ENCODE data around the gene CALHM1. TPM values are rescaled to one million over a fixed set of nuclear protein-coding genes. Genes with fewer than 3 reads are reported as not detected.

CALHM1 gene
- total RNA-seq, 1 donor from 2014 or later, result not detected

DNA sequence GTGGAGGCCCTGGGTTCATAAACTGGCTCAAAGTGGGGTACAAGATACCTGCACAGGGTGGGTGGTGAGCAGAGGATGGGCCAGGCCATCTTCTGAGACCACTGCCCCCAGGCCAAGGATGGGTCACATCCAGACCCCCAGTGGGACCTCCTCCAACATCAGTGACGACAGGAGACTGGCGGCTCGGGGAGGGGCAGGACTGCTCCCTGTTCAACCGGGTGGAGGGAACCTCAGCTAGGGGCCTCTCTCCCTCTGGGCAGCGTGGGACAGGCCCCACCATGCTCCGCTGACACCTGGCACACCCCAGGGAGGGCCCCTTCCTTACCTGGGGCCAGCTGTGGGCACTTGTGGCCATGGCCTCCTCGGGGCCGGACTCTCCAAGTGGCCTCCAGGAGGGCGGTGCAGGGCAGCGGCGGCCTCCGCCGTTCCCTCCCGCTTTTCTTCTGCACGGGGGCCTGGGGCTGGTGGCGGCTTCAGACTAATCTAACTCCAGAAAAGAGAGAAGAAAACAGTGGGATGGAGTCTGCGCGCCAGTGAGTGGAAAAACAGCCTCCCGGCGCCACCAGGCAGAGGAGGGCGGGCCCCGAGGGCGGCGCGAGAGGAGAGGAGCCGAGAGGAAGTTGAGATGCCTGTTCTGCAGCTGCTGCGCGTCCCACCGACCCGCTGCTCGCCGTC, 6.7 kb downstream of the CALHM1 start, which contains the start of gene CALHM2:
Gene CALHM2, minus strand, starts transcription at position 540 of the 675 bp plus-strand sequence. CDS start 2,429 bp downstream, outside the sequence.
- DNase-seq (ENCODE audit: low spot score in 2 of 2), result peak in 1 of 2 donors; percentile 84
- no peaks in the 10 kb centered on the region for H3K27me3 ChIP-seq
- intact Hi-C loops (cut with DNase I), result loop anchor here (1.0 kb wide), 1 partner anchor 30 kb away; no protein-coding TSS in a partner anchor
- no peaks in the 10 kb centered on the region for H3K9me3 ChIP-seq
- H3K4me3 ChIP-seq, result peak within 1 kb of the TSS; percentile 75 to 76
- peaks cover 27 to 39% of the 10 kb centered on the region in 2 donors for H3K4me1 ChIP-seq
- H3K36me3 ChIP-seq, result peaks cover 20 to 28% of the 10 kb centered on the region in 2 donors
- peak within 1 kb of the TSS; percentile 90 to 95 for H3K27ac ChIP-seq
- TF ChIP-seq, protein P1, sequence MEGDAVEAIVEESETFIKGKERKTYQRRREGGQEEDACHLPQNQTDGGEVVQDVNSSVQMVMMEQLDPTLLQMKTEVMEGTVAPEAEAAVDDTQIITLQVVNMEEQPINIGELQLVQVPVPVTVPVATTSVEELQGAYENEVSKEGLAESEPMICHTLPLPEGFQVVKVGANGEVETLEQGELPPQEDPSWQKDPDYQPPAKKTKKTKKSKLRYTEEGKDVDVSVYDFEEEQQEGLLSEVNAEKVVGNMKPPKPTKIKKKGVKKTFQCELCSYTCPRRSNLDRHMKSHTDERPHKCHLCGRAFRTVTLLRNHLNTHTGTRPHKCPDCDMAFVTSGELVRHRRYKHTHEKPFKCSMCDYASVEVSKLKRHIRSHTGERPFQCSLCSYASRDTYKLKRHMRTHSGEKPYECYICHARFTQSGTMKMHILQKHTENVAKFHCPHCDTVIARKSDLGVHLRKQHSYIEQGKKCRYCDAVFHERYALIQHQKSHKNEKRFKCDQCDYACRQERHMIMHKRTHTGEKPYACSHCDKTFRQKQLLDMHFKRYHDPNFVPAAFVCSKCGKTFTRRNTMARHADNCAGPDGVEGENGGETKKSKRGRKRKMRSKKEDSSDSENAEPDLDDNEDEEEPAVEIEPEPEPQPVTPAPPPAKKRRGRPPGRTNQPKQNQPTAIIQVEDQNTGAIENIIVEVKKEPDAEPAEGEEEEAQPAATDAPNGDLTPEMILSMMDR (IDR thresholded peaks at IDR 0.05), result no peak

DNA sequence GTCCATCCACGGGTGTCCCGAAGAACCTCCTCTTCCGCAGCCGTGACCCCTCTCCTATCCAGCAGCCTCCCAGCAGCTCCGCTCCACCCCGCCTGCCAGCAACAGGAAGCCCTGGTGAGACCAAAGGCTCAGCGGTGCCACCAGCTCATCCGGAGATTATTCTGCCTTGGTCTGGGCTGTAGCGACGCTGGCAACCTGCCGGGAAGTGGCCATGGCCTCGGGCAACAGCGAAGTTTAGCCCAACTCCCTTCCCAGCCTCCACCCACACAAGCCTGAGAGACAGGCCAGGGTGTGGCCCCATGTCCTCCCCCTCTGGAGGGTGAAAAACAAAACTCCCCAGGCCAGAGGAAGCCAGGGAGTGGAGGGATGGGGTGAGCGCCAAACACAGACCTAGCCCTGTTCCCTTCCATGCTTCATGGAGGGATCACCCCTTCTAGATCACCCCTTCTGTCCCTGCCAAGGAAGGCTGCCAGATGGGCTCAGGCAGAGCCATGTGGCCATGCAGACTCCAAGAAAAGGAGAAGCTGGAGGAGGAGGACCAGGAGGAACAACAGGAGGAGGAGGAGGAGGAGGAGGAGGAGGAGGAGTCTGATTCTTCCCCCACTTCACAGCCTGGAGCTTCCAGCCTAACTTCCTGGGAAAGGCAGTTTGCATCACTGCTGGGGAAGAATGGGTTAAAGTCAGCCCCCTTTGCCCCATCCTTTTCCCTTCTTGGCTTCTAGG, 7.4 kb downstream of the CALHM1 start:
- H3K9me3 ChIP-seq, result no peaks in the 10 kb centered on the region
- H3K4me1 ChIP-seq, result peaks cover 33 to 46% of the 10 kb centered on the region in 2 donors
- no peaks in the 10 kb centered on the region for H3K27me3 ChIP-seq
- peaks cover 26 to 34% of the 10 kb centered on the region in 2 donors for H3K36me3 ChIP-seq
- H3K4me3 ChIP-seq, result peak overlapping the region; percentile 75 to 76
- TF ChIP-seq, protein P1 (IDR thresholded peaks at IDR 0.05), result no peak
- DNase-seq (ENCODE audit: low spot score in 2 of 2), result peak in 1 of 2 donors; percentile 84
- H3K27ac ChIP-seq, result peak overlapping the region; percentile 90 to 95
- intact Hi-C loops (cut with DNase I), result no loop called here

DNA sequence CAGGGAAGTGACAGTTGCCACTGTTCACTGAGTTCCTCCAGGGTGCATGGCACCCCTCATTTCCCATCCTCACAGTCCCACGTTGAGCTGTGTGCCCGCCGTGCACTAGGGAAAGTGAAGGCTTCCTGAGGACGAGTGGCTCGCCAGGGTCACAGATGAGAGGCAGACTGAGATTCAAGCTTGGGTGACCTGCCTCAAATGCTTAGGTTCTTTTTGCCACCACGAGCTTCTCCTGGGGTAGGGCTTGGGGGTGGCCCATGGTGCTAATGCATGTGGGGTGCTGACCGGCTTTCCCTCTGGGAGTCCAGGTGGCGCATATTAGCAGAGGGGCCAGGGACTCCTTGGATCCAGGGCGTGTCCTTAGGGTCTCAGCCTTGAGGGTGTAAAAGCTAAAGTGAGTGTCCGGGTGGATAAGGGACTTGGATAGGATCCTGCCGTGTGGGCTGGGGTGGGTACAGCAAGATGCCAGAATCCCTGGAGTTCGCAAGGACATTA, 8.5 kb downstream of the CALHM1 start:
- Histone ChIP-seq H3K4me1 (peaks cover 38 to 52% of the 10 kb centered on the region in 2 donors), H3K27ac (peak overlapping the region; percentile 90 to 95), H3K27me3 (no peaks in the 10 kb centered on the region), H3K9me3 (no peaks in the 10 kb centered on the region), H3K36me3 (peaks cover 31 to 35% of the 10 kb centered on the region in 2 donors), H3K4me3 (peak overlapping the region; percentile 75 to 76)
- DNase-seq (ENCODE audit: low spot score in 2 of 2), result no peak
- TF ChIP-seq, protein P1 (IDR thresholded peaks at IDR 0.05), result no peak
- intact Hi-C loops (cut with DNase I), result no loop called here

DNA sequence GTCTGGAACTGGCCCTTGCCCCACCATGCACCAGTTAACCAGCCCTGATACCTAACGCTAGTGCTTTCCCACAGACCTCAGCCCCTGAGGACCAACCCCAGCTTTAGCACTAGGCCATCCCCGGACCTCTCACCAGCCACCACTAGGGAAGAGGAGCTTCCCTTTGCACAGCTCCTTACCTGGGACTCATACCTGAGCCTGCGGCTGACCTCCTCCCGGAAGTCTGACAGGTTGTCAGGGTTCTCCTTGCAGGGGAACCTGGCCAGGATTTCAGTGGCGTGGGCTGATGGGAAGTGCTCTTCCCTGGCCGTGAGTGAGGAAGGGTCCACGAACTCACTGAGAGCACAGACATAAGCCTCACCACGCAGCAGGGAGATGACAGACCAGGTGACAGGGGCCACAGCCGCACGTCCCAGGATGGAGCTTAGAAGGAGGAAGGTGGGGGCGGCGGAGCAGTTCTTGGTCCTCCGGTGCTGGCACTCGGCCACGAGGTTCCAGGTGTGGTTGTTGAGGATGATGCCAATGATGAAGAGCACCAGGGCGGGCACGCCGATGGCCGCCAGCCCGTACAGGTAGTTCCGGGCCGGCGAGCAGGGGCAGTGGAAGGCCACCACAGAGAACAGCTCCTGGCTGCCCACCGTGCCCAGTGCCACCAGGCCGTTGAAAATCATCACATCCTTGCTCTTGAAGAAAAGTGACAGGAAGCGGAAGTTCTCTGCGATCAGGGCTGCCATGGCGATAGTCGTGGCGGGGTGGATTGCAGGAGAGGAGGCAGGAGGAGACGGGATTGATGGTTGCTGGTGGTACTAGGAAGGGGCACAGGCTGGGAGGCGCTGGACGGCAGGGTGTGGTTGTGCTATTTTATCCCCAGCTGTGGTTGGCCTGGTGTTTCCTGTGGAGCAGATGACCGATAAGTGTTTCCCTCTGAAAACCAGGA, 9.2 kb downstream of the CALHM1 start:
- intact Hi-C loops (cut with DNase I), result no loop called here
- no peak for DNase-seq (ENCODE audit: low spot score in 2 of 2)
- peaks cover 38 to 43% of the 10 kb centered on the region in 2 donors for H3K36me3 ChIP-seq
- H3K4me3 ChIP-seq, result peak overlapping the region; percentile 75 to 76
- TF ChIP-seq, protein P1 (IDR thresholded peaks at IDR 0.05), result no peak
- no peaks in the 10 kb centered on the region for H3K9me3 ChIP-seq
- no peaks in the 10 kb centered on the region for H3K27me3 ChIP-seq
- H3K27ac ChIP-seq, result peak overlapping the region; percentile 90 to 95
- peaks cover 42 to 58% of the 10 kb centered on the region in 2 donors for H3K4me1 ChIP-seq

DNA sequence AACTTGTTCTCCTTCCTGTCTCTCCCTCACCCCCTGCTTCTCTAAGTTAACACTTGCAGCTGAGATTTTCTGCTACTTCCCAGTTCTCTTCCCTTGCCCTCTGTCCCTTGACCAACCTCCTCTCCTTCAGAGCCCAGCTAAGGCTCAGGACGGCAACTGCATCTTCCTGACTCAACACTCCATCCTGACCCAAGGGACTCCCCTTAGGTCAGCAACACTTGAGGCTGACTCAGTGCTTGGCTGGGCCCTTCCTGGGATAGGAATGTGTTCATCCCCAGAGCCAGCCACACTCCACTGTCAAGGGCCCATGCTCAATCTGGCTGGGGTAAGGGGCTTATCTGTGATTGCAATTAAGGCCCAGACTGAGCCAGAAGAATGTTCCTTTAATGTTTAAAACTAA, 10.0 kb downstream of the CALHM1 start:
- H3K4me1 ChIP-seq, result peaks cover 42 to 60% of the 10 kb centered on the region in 2 donors
- peak overlapping the region in 1 of 2 donors; percentile 76 for H3K4me3 ChIP-seq
- peaks cover 45 to 50% of the 10 kb centered on the region in 2 donors for H3K36me3 ChIP-seq
- peak overlapping the region; percentile 90 to 95 for H3K27ac ChIP-seq
- TF ChIP-seq, protein P1 (IDR thresholded peaks at IDR 0.05), result no peak
- DNase-seq (ENCODE audit: low spot score in 2 of 2), result peak in 1 of 2 donors; percentile 85
- H3K27me3 ChIP-seq, result no peaks in the 10 kb centered on the region
- H3K9me3 ChIP-seq, result no peaks in the 10 kb centered on the region
- intact Hi-C loops (cut with DNase I), result no loop called here
